Activated T-helper 17 cell treated with anti-CD3 and anti-CD28 coated beads, Interleukin-2, amount 50 U/mL, for 72 hours (primary cell): ENCODE data around the gene PSMD1. TPM values are rescaled to one million over a fixed set of nuclear protein-coding genes. Genes with fewer than 3 reads are reported as not detected.

ENCODE experiments used
- ATAC-seq: fragments of 150-1000 bp; cut with Tn5 transposase; replicated peaks from 2 replicates; pipeline ENCODE4 v1.10.0; 2021; ENCODE audit warnings: mild to moderate bottlenecking, moderate library complexity
- H3K27ac Mint-ChIP-seq: one replicate; pipeline ENCODE4 v1.8.0; 2022; ENCODE audit warnings: mixed read lengths
- H3K27me3 Mint-ChIP-seq: one replicate; pipeline ENCODE4 v1.8.0; 2022; ENCODE audit warnings: mixed read lengths
- H3K36me3 Mint-ChIP-seq: one replicate; pipeline ENCODE4 v1.8.0; 2022; ENCODE audit warnings: low read depth, mild to moderate bottlenecking, mixed read lengths
- H3K4me1 Mint-ChIP-seq: one replicate; pipeline ENCODE4 v1.8.0; 2022; ENCODE audit warnings: mixed read lengths
- H3K4me3 Mint-ChIP-seq: one replicate; pipeline ENCODE4 v1.8.0; 2022; ENCODE audit warnings: mild to moderate bottlenecking, mixed read lengths
- H3K9me3 Mint-ChIP-seq: one replicate; pipeline ENCODE4 v1.8.0; 2022; ENCODE audit warnings: mixed read lengths
- total RNA-seq, 2 donors: library from RNA; stranded (reverse); gene quantifications; one replicate each; pipeline ENCODE4 v1.2.3, GENCODE V29; 2022

The PSMD1 gene
- total RNA-seq, 2 donors from 2014 or later: 70.2 to 154 TPM

- Mint-ChIP-seq H3K27me3 (peaks cover 46% of the 10 kb centered on the region), H3K4me3 (no peak overlapping the region), H3K36me3 (peaks cover 6% of the 10 kb centered on the region), H3K4me1 (no peaks in the 10 kb centered on the region), H3K27ac (no peak overlapping the region), H3K9me3 (no peaks in the 10 kb centered on the region)
- no peak for ATAC-seq
Measured at GRCh38 chr2:231041061-231041689, 15.5 kb upstream of the PSMD1 start.

- H3K27me3 Mint-ChIP-seq: peaks cover 27% of the 10 kb centered on the region
- H3K9me3 Mint-ChIP-seq: no peaks in the 10 kb centered on the region
- H3K4me3 Mint-ChIP-seq: no peak overlapping the region
- ATAC-seq: no peak
- no peak overlapping the region for H3K27ac Mint-ChIP-seq
- no peaks in the 10 kb centered on the region for H3K36me3 Mint-ChIP-seq
- H3K4me1 Mint-ChIP-seq: no peaks in the 10 kb centered on the region
Measured at GRCh38 chr2:231043796-231044195, 12.9 kb upstream of the PSMD1 start.

GRCh38 chr2:231046916-231047273 lies 9.8 kb upstream of the PSMD1 start:
- Mint-ChIP-seq H3K4me1 (no peaks in the 10 kb centered on the region), H3K27me3 (peaks cover 6% of the 10 kb centered on the region), H3K27ac (no peak overlapping the region), H3K9me3 (no peaks in the 10 kb centered on the region), H3K4me3 (no peak overlapping the region), H3K36me3 (no peaks in the 10 kb centered on the region)
- no peak for ATAC-seq

- no peak for ATAC-seq
- H3K36me3 Mint-ChIP-seq: no peaks in the 10 kb centered on the region
- H3K9me3 Mint-ChIP-seq: no peaks in the 10 kb centered on the region
- H3K4me3 Mint-ChIP-seq: no peak overlapping the region
- H3K4me1 Mint-ChIP-seq: no peaks in the 10 kb centered on the region
- no peak overlapping the region for H3K27ac Mint-ChIP-seq
- peaks cover 3% of the 10 kb centered on the region for H3K27me3 Mint-ChIP-seq
Measured at GRCh38 chr2:231047274-231047922, 9.3 kb upstream of the PSMD1 start.

GRCh38 chr2:231047923-231048915 lies 8.4 kb upstream of the PSMD1 start:
- no peak overlapping the region for H3K4me3 Mint-ChIP-seq
- peaks cover 5% of the 10 kb centered on the region for H3K4me1 Mint-ChIP-seq
- peaks cover 3% of the 10 kb centered on the region for H3K27me3 Mint-ChIP-seq
- no peak overlapping the region for H3K27ac Mint-ChIP-seq
- no peaks in the 10 kb centered on the region for H3K36me3 Mint-ChIP-seq
- ATAC-seq: no peak
- no peaks in the 10 kb centered on the region for H3K9me3 Mint-ChIP-seq

- Mint-ChIP-seq H3K36me3 (no peaks in the 10 kb centered on the region), H3K4me3 (no peak overlapping the region), H3K9me3 (no peaks in the 10 kb centered on the region), H3K27ac (no peak overlapping the region), H3K4me1 (peaks cover 16% of the 10 kb centered on the region), H3K27me3 (peaks cover 9% of the 10 kb centered on the region)
- ATAC-seq: no peak
Measured at GRCh38 chr2:231049286-231050017, 7.2 kb upstream of the PSMD1 start.

- Mint-ChIP-seq H3K4me1 (peaks cover 16% of the 10 kb centered on the region), H3K36me3 (no peaks in the 10 kb centered on the region), H3K27ac (no peak overlapping the region), H3K9me3 (no peaks in the 10 kb centered on the region), H3K4me3 (no peak overlapping the region), H3K27me3 (peaks cover 9% of the 10 kb centered on the region)
- no peak for ATAC-seq
Measured at GRCh38 chr2:231050018-231050901, 6.4 kb upstream of the PSMD1 start.

GRCh38 chr2:231051116-231051515 lies 5.6 kb upstream of the PSMD1 start:
- Mint-ChIP-seq H3K27me3 (peaks cover 9% of the 10 kb centered on the region), H3K4me3 (no peak overlapping the region), H3K36me3 (no peaks in the 10 kb centered on the region), H3K9me3 (no peaks in the 10 kb centered on the region), H3K27ac (no peak overlapping the region), H3K4me1 (peaks cover 16% of the 10 kb centered on the region)
- ATAC-seq: no peak

GRCh38 chr2:231052494-231053451 lies 3.9 kb upstream of the PSMD1 start:
- peak overlapping the region; percentile 23 for H3K27ac Mint-ChIP-seq
- H3K4me1 Mint-ChIP-seq: peaks cover 20% of the 10 kb centered on the region
- H3K4me3 Mint-ChIP-seq: peak overlapping the region; percentile 87
- peaks cover 9% of the 10 kb centered on the region for H3K27me3 Mint-ChIP-seq
- peaks cover 9% of the 10 kb centered on the region for H3K36me3 Mint-ChIP-seq
- no peaks in the 10 kb centered on the region for H3K9me3 Mint-ChIP-seq
- peak; percentile 83 for ATAC-seq

GRCh38 chr2:231053846-231054245 lies 2.8 kb upstream of the PSMD1 start:
- peak overlapping the region; percentile 87 for H3K4me3 Mint-ChIP-seq
- peaks cover 30% of the 10 kb centered on the region for H3K4me1 Mint-ChIP-seq
- ATAC-seq: peak; percentile 8
- no peaks in the 10 kb centered on the region for H3K9me3 Mint-ChIP-seq
- peaks cover 9% of the 10 kb centered on the region for H3K27me3 Mint-ChIP-seq
- H3K27ac Mint-ChIP-seq: peak overlapping the region; percentile 23
- peaks cover 20% of the 10 kb centered on the region for H3K36me3 Mint-ChIP-seq

- Mint-ChIP-seq H3K36me3 (peaks cover 52% of the 10 kb centered on the region), H3K4me3 (peak overlapping the region; percentile 87), H3K9me3 (no peaks in the 10 kb centered on the region), H3K27me3 (peaks cover 6% of the 10 kb centered on the region), H3K4me1 (peaks cover 43% of the 10 kb centered on the region), H3K27ac (peak overlapping the region; percentile 99)
- no peak for ATAC-seq
Measured at GRCh38 chr2:231057590-231057989, 923 bp downstream of the PSMD1 start.

- Mint-ChIP-seq H3K36me3 (peaks cover 66% of the 10 kb centered on the region), H3K27ac (peak overlapping the region; percentile 99), H3K27me3 (peaks cover 2% of the 10 kb centered on the region), H3K4me3 (peak overlapping the region; percentile 87), H3K9me3 (no peaks in the 10 kb centered on the region), H3K4me1 (peaks cover 30% of the 10 kb centered on the region)
- ATAC-seq: no peak
Measured at GRCh38 chr2:231058761-231059550, 2.3 kb downstream of the PSMD1 start.
